Measurements from ENCODE around the gene GADL1. TPM values are rescaled to one million over a fixed set of nuclear protein-coding genes. Genes with fewer than 3 reads are reported as not detected.

GADL1 gene
- total RNA-seq, 2 donors from 2014 or later: not detected

- no peak for ATAC-seq
- H3K27ac ChIP-seq: no peak overlapping the region
- H3K27me3 ChIP-seq: no peaks in the 10 kb centered on the region
- no peak for TF ChIP-seq POLR2A (IDR thresholded peaks at IDR 0.05)
- no peak for TF ChIP-seq CTCF (IDR thresholded peaks at IDR 0.05)
- DNase-seq: no peak
- intact Hi-C loops (cut with DNase I): no loop called here
- H3K4me3 ChIP-seq: no peak overlapping the region
- H3K36me3 ChIP-seq (replicated peaks in 1 of 2; ENCODE audit: insufficient read depth in 1 of 2, low read depth in 2 of 2): no peaks in the 10 kb centered on the region
- no peaks in the 10 kb centered on the region for H3K4me1 ChIP-seq
- no peaks in the 10 kb centered on the region for H3K9me3 ChIP-seq
Observed at GRCh38 chr3:30702038-30702827, 192.2 kb downstream of the GADL1 start.

- 81 to 88% methylated on average over 3 of the region's 3 CpGs for WGBS, 2 donors
- intact Hi-C loops (cut with DNase I): no loop called here
Observed at GRCh38 chr3:30700702-30701321, 193.6 kb downstream of the GADL1 start.

GRCh38 chr3:30699927-30700326 lies 194.5 kb downstream of the GADL1 start:
- H3K36me3 ChIP-seq (replicated peaks in 1 of 2; ENCODE audit: insufficient read depth in 1 of 2, low read depth in 2 of 2): no peaks in the 10 kb centered on the region
- no peak overlapping the region for H3K27ac ChIP-seq
- ATAC-seq (no peak), DNase-seq (no peak)
- no peaks in the 10 kb centered on the region for H3K27me3 ChIP-seq
- intact Hi-C loops (cut with DNase I): no loop called here
- H3K4me3 ChIP-seq: no peak overlapping the region
- no peak for TF ChIP-seq CTCF (IDR thresholded peaks at IDR 0.05)
- TF ChIP-seq POLR2A (IDR thresholded peaks at IDR 0.05): no peak
- H3K9me3 ChIP-seq: no peaks in the 10 kb centered on the region
- peaks cover 16% of the 10 kb centered on the region for H3K4me1 ChIP-seq
- WGBS, 2 donors: 85 to 87% methylated on average over 4 of the region's 4 CpGs

More at GRCh38 chr3:30700702-30701321, 193.6 kb downstream of the GADL1 start:
- no peak for ATAC-seq
- H3K36me3 ChIP-seq (replicated peaks in 1 of 2; ENCODE audit: insufficient read depth in 1 of 2, low read depth in 2 of 2): no peaks in the 10 kb centered on the region
- TF ChIP-seq POLR2A (IDR thresholded peaks at IDR 0.05) (no peak), CTCF (IDR thresholded peaks at IDR 0.05) (no peak)
- H3K27me3 ChIP-seq: no peaks in the 10 kb centered on the region
- H3K9me3 ChIP-seq: no peaks in the 10 kb centered on the region
- H3K4me1 ChIP-seq: peaks cover 13% of the 10 kb centered on the region
- no peak overlapping the region for H3K27ac ChIP-seq
- H3K4me3 ChIP-seq: no peak overlapping the region
- DNase-seq: no peak

- Histone ChIP-seq H3K36me3 (replicated peaks in 1 of 2; ENCODE audit: insufficient read depth in 1 of 2, low read depth in 2 of 2) (no peaks in the 10 kb centered on the region), H3K4me3 (no peak overlapping the region), H3K27me3 (no peaks in the 10 kb centered on the region), H3K27ac (no peak overlapping the region), H3K9me3 (no peaks in the 10 kb centered on the region), H3K4me1 (peaks cover 16% of the 10 kb centered on the region)
- DNase-seq: no peak
- 63 to 77% methylated on average over 2 of the region's 2 CpGs for WGBS, 2 donors
- no peak for ATAC-seq
- intact Hi-C loops (cut with DNase I): no loop called here
- TF ChIP-seq CTCF (IDR thresholded peaks at IDR 0.05): no peak
- TF ChIP-seq POLR2A (IDR thresholded peaks at IDR 0.05): no peak
Observed at GRCh38 chr3:30698549-30698948, 195.9 kb downstream of the GADL1 start.
